ENCODE data around the gene LRRC40.

DNA sequence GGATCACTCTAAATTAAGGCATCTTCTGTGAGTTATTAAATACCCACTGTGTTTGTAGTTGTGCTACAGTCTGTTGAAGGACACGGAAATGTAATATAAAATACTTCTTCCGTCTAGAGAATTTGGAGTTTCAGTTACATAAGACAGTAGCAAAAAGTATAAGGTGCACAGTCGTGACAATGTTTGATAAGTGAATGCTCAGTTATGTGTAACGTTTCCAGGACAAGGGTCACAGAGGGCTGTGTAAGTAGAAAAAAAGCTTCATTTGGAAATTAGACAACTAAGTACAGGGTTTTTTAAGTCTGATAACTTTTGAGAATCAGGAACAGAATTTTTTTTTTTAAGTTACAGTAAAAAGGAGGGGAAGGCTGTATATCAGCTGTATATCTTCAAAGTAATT lies 43.4 kb upstream of the LRRC40 start:
- TF ChIP-seq CTCF (conservative IDR thresholded peaks at IDR 0.05), result no peak
- no peak for TF ChIP-seq ZFX (IDR thresholded peaks at IDR 0.05)
